Activated T-helper 1 cell treated with anti-CD3 and anti-CD28 coated beads, Interleukin-12 subunit alpha, Interleukin-12 subunit beta, Interleukin-2, Interleukin-4 antibody, amounts not matched to agents 30 ng/mL and 10 ng/mL and 1 ng/mL, durations not matched to agents 14 hours and 24 hours and 36 hours (primary cell): ENCODE data around the gene KIF1A. TPM values are rescaled to one million over a fixed set of nuclear protein-coding genes. Genes with fewer than 3 reads are reported as not detected.

Experiments
- DNase-seq: peaks from one replicate; pipeline ENCODE4 v3.0.0; 2021; ENCODE audit warnings: low spot score
- H3K27ac Mint-ChIP-seq: one replicate; pipeline ENCODE4 v1.8.0; 2021; ENCODE audit warnings: mild to moderate bottlenecking, mixed read lengths
- H3K27me3 Mint-ChIP-seq: one replicate; pipeline ENCODE4 v1.8.0; 2022; ENCODE audit warnings: mild to moderate bottlenecking, moderate library complexity, mixed read lengths; ENCODE audit not compliant: insufficient read depth
- H3K36me3 Mint-ChIP-seq: one replicate; pipeline ENCODE4 v1.8.0; 2021; ENCODE audit warnings: low read depth, mixed read lengths
- H3K4me1 Mint-ChIP-seq: one replicate; pipeline ENCODE4 v1.8.0; 2021; ENCODE audit warnings: low read depth, mixed read lengths
- H3K4me3 Mint-ChIP-seq: one replicate; pipeline ENCODE4 v1.8.0; 2021; ENCODE audit warnings: mild to moderate bottlenecking, moderate library complexity, mixed read lengths
- H3K9me3 Mint-ChIP-seq: one replicate; pipeline ENCODE4 v1.8.0; 2021; ENCODE audit warnings: mixed read lengths
- intact Hi-C: fragments of 100-400 bp; cut with micrococcal nuclease; formaldehyde crosslinking; loops from one replicate; pipeline ENCODE4 v1.15.1; 2024
- total RNA-seq: library from RNA; stranded (reverse); gene quantifications from 2 replicates; pipeline ENCODE4 v1.2.3, GENCODE V29; 2022

Gene KIF1A
- total RNA-seq, 1 donor from 2014 or later = 0.83 TPM

DNA sequence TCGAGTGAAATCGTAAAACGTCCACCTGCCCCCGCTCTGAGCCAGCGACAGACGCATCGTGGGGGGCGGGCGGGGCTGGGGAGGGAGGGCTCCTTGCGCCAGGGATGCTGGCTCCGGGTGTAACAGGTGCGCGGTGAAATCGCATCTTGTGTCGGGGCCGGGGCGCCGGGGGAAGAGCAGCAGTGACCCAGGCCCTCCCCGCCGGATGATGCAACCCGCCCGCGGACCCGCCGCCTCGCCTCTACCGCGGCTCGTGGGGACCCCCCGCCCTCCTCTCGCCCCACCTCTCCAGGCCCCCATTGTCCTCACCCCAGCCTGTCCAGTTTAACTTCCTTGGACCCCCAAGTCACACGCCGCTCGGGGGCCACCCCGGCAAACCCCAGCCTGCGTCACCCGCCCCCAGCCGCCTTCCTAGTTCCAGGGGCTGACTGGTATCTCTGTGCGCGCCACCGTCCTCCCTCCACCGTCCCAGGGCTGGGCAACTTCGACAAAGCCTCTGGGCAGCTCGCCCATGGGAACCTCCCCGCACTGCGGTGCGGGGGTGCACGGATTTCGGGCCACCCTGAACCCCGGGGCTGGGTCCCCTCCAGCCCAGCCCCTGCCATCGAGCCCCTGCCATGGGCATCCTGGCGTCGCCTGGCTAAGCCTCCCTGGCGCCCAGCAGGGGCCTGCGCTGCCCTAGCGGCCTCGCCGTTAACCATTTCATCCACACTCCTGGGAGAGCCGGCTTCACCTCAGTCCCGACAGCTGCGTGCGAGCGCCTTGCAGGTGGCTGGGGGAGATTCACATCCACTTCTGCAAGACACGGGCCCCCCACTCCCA, 799 bp upstream of the KIF1A start:
- peak overlapping the region; percentile 19 for H3K4me3 Mint-ChIP-seq
- no peak for DNase-seq
- intact Hi-C loops = no loop called here
- no peaks in the 10 kb centered on the region for H3K36me3 Mint-ChIP-seq
- peaks cover 53% of the 10 kb centered on the region for H3K27me3 Mint-ChIP-seq
- H3K9me3 Mint-ChIP-seq = no peaks in the 10 kb centered on the region
- no peak overlapping the region for H3K27ac Mint-ChIP-seq
- H3K4me1 Mint-ChIP-seq = no peaks in the 10 kb centered on the region

- DNase-seq = no peak
- H3K27me3 Mint-ChIP-seq = peaks cover 42% of the 10 kb centered on the region
- peaks cover 1% of the 10 kb centered on the region for H3K9me3 Mint-ChIP-seq
- intact Hi-C loops = no loop called here
- no peak overlapping the region for H3K27ac Mint-ChIP-seq
- H3K36me3 Mint-ChIP-seq = no peaks in the 10 kb centered on the region
- H3K4me1 Mint-ChIP-seq = no peaks in the 10 kb centered on the region
- no peak overlapping the region for H3K4me3 Mint-ChIP-seq
Observed at GRCh38 chr2:240819126-240819857, 727 bp downstream of the KIF1A start.

DNA sequence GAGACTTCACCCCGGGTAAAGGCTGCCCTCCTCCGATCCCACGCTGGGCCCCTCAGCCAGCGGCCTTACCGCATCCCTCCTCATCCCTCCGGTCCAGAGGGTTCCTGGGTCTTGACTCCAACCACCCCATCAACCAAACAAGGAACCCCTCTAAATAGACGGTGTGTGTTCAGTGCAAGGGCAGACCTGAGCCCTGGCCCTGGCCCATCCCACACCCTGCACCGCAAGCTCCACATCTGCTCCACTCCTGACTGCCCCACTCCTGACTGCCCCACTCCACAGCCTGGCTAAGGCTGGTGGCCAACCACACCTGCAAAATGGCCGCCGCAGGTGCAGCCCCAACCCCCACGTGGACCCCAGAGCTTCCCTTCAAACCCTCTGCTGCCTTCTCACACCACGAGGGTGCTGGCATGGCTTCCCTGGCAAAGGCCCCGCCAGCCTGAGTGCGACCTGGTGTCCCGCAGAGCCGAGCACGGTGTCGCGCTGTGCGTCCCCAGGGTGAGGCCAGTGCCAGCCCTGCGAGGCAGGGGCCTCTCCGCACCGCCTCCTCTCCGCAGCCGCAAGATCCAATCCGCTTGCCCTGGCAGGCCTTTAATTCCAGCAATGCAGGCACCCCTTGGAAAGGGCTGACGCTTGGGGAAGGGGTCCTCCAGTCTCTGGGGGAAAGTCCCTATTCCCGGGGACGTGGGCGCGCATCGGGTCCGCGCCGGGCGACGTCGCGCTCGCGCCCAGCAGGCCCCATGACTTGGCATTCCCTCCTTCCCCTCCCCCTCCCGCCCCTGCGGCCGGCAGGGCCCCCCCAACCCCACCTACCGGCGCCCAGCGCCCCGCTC, 1.5 kb downstream of the KIF1A start:
- Mint-ChIP-seq H3K36me3 (no peaks in the 10 kb centered on the region), H3K27me3 (peaks cover 39% of the 10 kb centered on the region), H3K9me3 (peaks cover 8% of the 10 kb centered on the region), H3K4me1 (no peaks in the 10 kb centered on the region), H3K27ac (no peak overlapping the region), H3K4me3 (no peak overlapping the region)
- DNase-seq = no peak
- intact Hi-C loops = no loop called here

DNA sequence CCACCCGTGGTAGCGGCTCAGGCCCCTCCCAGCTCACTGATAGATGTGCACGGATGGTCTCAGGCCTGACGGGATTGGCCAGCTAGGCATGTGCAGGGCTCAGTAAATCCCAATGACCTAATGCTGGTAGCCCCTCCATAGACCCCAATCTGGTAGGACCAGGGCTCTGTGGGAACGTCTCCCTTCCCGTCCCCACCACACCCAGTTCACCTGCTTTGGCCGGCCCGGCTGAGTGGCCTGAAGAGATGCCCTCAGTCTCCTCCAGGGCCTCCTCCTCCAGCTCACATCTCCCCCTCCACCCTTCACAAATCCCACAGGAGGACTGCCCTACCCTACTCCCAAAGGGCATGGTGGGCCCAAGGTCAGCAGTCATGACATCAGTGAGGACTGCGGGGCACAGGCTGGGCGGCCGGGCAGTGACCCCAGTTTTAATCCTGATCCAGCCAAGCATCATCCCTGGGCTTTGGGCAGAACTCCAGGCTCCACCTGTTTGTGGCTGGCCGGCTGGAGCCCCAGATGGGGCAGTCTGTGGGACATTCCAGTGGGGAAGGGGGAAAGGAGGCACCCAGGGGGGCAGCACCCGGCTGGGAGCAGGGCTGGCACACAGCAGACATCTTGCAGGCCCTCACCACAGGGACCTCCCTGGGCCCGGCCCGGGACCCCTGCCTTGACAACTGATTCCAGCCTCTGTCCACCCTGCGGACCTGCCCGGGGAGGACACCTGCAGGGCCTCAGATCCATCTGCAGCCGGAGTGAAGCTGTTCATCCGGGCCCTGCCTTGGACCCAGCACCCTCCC, 2.3 kb downstream of the KIF1A start:
- intact Hi-C loops = no loop called here
- Mint-ChIP-seq H3K36me3 (no peaks in the 10 kb centered on the region), H3K27me3 (peaks cover 31% of the 10 kb centered on the region), H3K9me3 (peaks cover 12% of the 10 kb centered on the region), H3K4me3 (no peak overlapping the region), H3K27ac (no peak overlapping the region), H3K4me1 (no peaks in the 10 kb centered on the region)
- no peak for DNase-seq

GRCh38 chr2:240816584-240817495, 3.2 kb downstream of the KIF1A start:
- DNase-seq = no peak
- no peak overlapping the region for H3K4me3 Mint-ChIP-seq
- intact Hi-C loops = no loop called here

GRCh38 chr2:240815761-240816583, 4.0 kb downstream of the KIF1A start:
- peaks cover 16% of the 10 kb centered on the region for H3K27me3 Mint-ChIP-seq
- intact Hi-C loops = no loop called here
- no peak for DNase-seq

More at GRCh38 chr2:240816584-240817495, 3.2 kb downstream of the KIF1A start:
- H3K36me3 Mint-ChIP-seq = no peaks in the 10 kb centered on the region
- no peaks in the 10 kb centered on the region for H3K4me1 Mint-ChIP-seq
- H3K9me3 Mint-ChIP-seq = peaks cover 17% of the 10 kb centered on the region
- no peak overlapping the region for H3K27ac Mint-ChIP-seq
- peaks cover 23% of the 10 kb centered on the region for H3K27me3 Mint-ChIP-seq

GRCh38 chr2:240814946-240815760, 4.9 kb downstream of the KIF1A start:
- intact Hi-C loops = no loop called here

More at GRCh38 chr2:240815761-240816583, 4.0 kb downstream of the KIF1A start:
- Mint-ChIP-seq H3K9me3 (peaks cover 17% of the 10 kb centered on the region), H3K27ac (no peak overlapping the region), H3K4me3 (no peak overlapping the region), H3K4me1 (no peaks in the 10 kb centered on the region), H3K36me3 (no peaks in the 10 kb centered on the region)

GRCh38 chr2:240814280-240814679, 5.7 kb downstream of the KIF1A start:
- H3K9me3 Mint-ChIP-seq = peaks cover 17% of the 10 kb centered on the region
- intact Hi-C loops = no loop called here
- H3K4me3 Mint-ChIP-seq = no peak overlapping the region
- H3K4me1 Mint-ChIP-seq = no peaks in the 10 kb centered on the region
- H3K27ac Mint-ChIP-seq = no peak overlapping the region
- H3K36me3 Mint-ChIP-seq = no peaks in the 10 kb centered on the region
- no peak for DNase-seq
- H3K27me3 Mint-ChIP-seq = peaks cover 15% of the 10 kb centered on the region

More at GRCh38 chr2:240814946-240815760, 4.9 kb downstream of the KIF1A start:
- H3K27me3 Mint-ChIP-seq = peaks cover 14% of the 10 kb centered on the region
- DNase-seq = no peak
- H3K4me1 Mint-ChIP-seq = no peaks in the 10 kb centered on the region
- H3K27ac Mint-ChIP-seq = no peak overlapping the region
- H3K9me3 Mint-ChIP-seq = peaks cover 17% of the 10 kb centered on the region
- no peaks in the 10 kb centered on the region for H3K36me3 Mint-ChIP-seq
- H3K4me3 Mint-ChIP-seq = no peak overlapping the region

DNA sequence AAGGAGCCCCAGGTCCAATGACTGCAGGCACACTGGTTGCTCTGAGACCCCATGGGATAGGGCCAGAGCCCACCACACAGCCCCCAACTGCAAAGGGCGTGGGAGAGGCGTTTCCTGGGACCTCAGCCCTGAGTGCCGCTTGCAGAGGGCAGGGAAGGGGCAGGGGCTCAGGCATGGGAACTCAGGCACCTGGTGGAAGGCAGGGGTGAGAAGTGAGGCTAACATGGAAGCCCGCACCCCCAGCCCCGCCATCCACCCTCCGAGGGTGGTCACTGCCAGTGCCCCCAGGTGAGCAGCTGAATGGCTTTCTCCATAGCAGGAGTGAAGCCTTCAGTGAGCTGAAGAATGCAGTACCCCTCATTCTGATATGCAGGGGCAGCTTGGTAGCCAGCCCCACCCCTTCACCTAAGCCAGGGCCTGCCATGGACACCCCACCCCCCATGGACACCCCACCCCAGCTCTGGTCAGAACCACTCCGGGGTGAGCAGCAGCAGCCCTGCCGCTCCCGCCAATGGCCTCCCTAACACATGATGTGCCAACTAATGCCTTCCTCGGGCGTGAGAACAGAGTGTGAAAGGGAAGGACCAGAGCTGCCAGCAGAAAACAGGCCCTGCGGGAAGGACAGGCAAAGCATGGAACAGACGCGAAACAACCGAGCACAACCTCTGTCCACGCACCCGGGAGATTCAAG, 6.6 kb downstream of the KIF1A start:
- Mint-ChIP-seq H3K4me3 (no peak overlapping the region), H3K36me3 (no peaks in the 10 kb centered on the region), H3K27ac (no peak overlapping the region), H3K9me3 (peaks cover 17% of the 10 kb centered on the region), H3K27me3 (peaks cover 16% of the 10 kb centered on the region), H3K4me1 (no peaks in the 10 kb centered on the region)
- intact Hi-C loops = no loop called here
- no peak for DNase-seq

DNA sequence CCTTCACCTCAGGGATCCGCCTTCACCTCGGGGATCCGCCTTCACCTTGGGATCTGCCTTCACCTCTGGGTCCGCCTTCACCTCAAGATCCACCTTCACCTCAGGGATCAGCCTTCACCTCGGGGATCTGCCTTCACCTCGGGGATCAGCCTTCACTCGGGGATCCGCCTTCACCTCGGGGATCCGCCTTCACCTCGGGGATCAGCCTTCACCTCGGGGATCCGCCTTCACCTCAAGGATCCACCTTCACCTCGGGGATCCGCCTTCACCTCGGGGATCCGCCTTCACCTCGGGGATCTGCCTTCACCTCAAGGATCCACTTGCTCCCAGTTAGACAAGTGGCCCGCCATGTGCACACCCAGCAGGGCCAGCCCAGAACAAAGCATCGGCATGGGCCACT, 7.3 kb downstream of the KIF1A start:
- no peaks in the 10 kb centered on the region for H3K36me3 Mint-ChIP-seq
- H3K4me3 Mint-ChIP-seq = no peak overlapping the region
- H3K27ac Mint-ChIP-seq = no peak overlapping the region
- DNase-seq = no peak
- H3K9me3 Mint-ChIP-seq = peaks cover 17% of the 10 kb centered on the region
- intact Hi-C loops = no loop called here
- peaks cover 16% of the 10 kb centered on the region for H3K27me3 Mint-ChIP-seq
- H3K4me1 Mint-ChIP-seq = no peaks in the 10 kb centered on the region
